ENCODE measurements around the gene ATP10A. TPM values are rescaled to one million over a fixed set of nuclear protein-coding genes. Genes with fewer than 3 reads are reported as not detected.

The ATP10A gene
- polyA plus RNA-seq, 1 of the 3 experiments (the other 2 are of a cell fraction) = not detected

- Histone ChIP-seq H2AFZ (ENCODE audit: low read depth) (no peak overlapping the region), H3K4me1 (ENCODE audit: control insufficient read depth in 1 of 2, insufficient read depth in 2 of 2, low read depth in 1 of 2, low read length in 1 of 2) (no peaks in the 10 kb centered on the region; a peak in 1 of 4 replicates), H3K9ac (no peak overlapping the region), H3K27ac (ENCODE audit: low read depth in 2 of 2, low read length in 1 of 2) (no peak overlapping the region), H3K27me3 (ENCODE audit: insufficient read depth) (no peaks in the 10 kb centered on the region), H3K36me3 (replicated peaks in 1 of 2; ENCODE audit: control insufficient read depth in 1 of 2, insufficient read depth in 2 of 2, low read length in 1 of 2) (no peaks in the 10 kb centered on the region), H3K9me3 (no peaks in the 10 kb centered on the region), H3K4me2 (no peak overlapping the region), H3F3A (replicated peaks; ENCODE audit: insufficient read depth) (no peaks in the 10 kb centered on the region), H3K9me2 (no peaks in the 10 kb centered on the region), H3K79me2 (ENCODE audit: insufficient read depth) (no peaks in the 10 kb centered on the region), H4K20me1 (ENCODE audit: insufficient read depth) (no peaks in the 10 kb centered on the region), H3K4me3 (ENCODE audit: low read depth in 2 of 2, low read length in 1 of 2) (no peak overlapping the region)
- CTCF ChIA-PET = interaction anchor here (1.0 to 1.5 kb wide), 4 partner anchors 26 to 235 kb away, joined by 3 to 4 read pairs (median 4); no protein-coding TSS in a partner anchor
- TF ChIP-seq SMC3 (IDR thresholded peaks at IDR 0.05; ENCODE audit: low read depth, low read length) (no peak), TAF1 (IDR thresholded peaks at IDR 0.05; ENCODE audit: borderline replicate concordance, low read depth, low read length) (no peak), JUND (IDR thresholded peaks at IDR 0.05) (no peak), FOXJ3 (CRISPR knock-in tag; IDR thresholded peaks at IDR 0.05) (no peak), TEAD4 (IDR thresholded peaks at IDR 0.05; ENCODE audit: borderline replicate concordance, insufficient read depth) (no peak)
- no peak for DNase-seq
- whole genome bisulfite sequencing (ENCODE audit: low lambda C conversion rate) = 25% methylated on average over 3 of the region's 3 CpGs
- POLR2A ChIA-PET = no interaction called here
Observed at GRCh38 chr15:25736461-25736860, 126.7 kb downstream of the ATP10A start.

DNA sequence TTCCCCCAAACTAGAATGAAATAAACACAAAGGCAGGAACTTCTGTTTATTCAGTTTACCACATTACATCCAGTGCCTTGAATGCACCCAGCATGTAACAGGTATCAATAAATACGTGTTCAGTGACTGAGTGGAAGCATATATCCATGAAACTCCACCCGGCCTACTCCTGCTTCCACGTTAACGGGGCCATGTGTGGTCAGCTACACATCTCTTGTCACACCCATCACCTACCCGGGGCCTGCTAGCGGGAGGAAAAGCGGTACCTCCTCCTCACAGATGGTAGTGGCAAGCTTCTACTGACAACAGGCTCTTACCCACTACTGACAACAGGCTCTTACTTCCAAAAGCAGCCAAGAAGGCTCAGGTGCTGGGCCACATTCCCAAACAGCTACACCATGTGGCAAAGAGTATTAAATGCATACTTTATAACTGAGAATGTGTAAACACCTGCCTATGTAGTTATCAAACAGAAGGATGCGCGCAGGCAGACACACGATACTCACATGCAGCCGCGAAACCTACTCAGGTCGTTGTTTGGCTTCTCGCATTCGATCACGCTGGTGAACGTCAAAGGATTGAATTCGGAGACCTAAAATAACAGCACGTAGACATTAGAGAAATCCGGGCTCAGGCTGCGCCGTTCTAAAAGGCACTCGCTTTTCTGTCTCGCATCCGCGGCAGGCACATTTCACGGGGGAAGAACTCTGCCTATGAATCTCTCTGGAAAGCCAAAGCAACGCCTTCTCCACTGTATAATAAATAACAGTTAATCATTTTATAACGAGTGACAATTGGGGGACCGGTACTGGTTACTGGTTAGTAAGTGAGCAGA lies 127.4 kb downstream of the ATP10A start:
- Histone ChIP-seq H3K27me3 (ENCODE audit: insufficient read depth) (no peaks in the 10 kb centered on the region), H3K79me2 (ENCODE audit: insufficient read depth) (no peaks in the 10 kb centered on the region), H3K36me3 (replicated peaks in 1 of 2; ENCODE audit: control insufficient read depth in 1 of 2, insufficient read depth in 2 of 2, low read length in 1 of 2) (no peaks in the 10 kb centered on the region), H3K27ac (ENCODE audit: low read depth in 2 of 2, low read length in 1 of 2) (no peak overlapping the region), H2AFZ (ENCODE audit: low read depth) (no peak overlapping the region), H3K9me3 (no peaks in the 10 kb centered on the region), H3K9me2 (no peaks in the 10 kb centered on the region), H3K4me3 (ENCODE audit: low read depth in 2 of 2, low read length in 1 of 2) (no peak overlapping the region), H3K4me1 (ENCODE audit: control insufficient read depth in 1 of 2, insufficient read depth in 2 of 2, low read depth in 1 of 2, low read length in 1 of 2) (no peaks in the 10 kb centered on the region; a peak in 1 of 4 replicates), H3F3A (replicated peaks; ENCODE audit: insufficient read depth) (no peaks in the 10 kb centered on the region), H4K20me1 (ENCODE audit: insufficient read depth) (no peaks in the 10 kb centered on the region), H3K9ac (no peak overlapping the region), H3K4me2 (no peak overlapping the region)
- ChIA-PET POLR2A (no interaction called here), CTCF (interaction anchor here (0.6 to 1.5 kb wide), 5 partner anchors 25 to 877 kb away, joined by 3 to 4 read pairs (median 3); no protein-coding TSS in a partner anchor)
- 76% methylated on average over 28 of the region's 30 CpGs for whole genome bisulfite sequencing (ENCODE audit: low lambda C conversion rate)
- no peak for TF ChIP-seq JUND (IDR thresholded peaks at IDR 0.05)
- no peak for TF ChIP-seq SIN3A (IDR thresholded peaks at IDR 0.05; ENCODE audit: borderline replicate concordance, low read depth, low read length)
- no peak for TF ChIP-seq CHD2 (IDR thresholded peaks at IDR 0.05; ENCODE audit: low read length, partially characterized antibody)
- TF ChIP-seq NRF1 (IDR thresholded peaks at IDR 0.05; ENCODE audit: low read depth, low read length) = no peak
- no peak for TF ChIP-seq POLR2AphosphoS5 (IDR thresholded peaks at IDR 0.05; ENCODE audit: low read depth, low read length)
- no peak for TF ChIP-seq USF2 (IDR thresholded peaks at IDR 0.05; ENCODE audit: borderline replicate concordance, low read depth, low read length)
- no peak for TF ChIP-seq YY1 (IDR thresholded peaks at IDR 0.05; ENCODE audit: low read depth)
- TF ChIP-seq SMC3 (IDR thresholded peaks at IDR 0.05; ENCODE audit: low read depth, low read length) = no peak
- no peak for TF ChIP-seq TEAD4 (IDR thresholded peaks at IDR 0.05; ENCODE audit: borderline replicate concordance, insufficient read depth)
- TF ChIP-seq GATA2 (CRISPR knock-in tag; IDR thresholded peaks at IDR 0.05) = no peak
- TF ChIP-seq, protein P1, sequence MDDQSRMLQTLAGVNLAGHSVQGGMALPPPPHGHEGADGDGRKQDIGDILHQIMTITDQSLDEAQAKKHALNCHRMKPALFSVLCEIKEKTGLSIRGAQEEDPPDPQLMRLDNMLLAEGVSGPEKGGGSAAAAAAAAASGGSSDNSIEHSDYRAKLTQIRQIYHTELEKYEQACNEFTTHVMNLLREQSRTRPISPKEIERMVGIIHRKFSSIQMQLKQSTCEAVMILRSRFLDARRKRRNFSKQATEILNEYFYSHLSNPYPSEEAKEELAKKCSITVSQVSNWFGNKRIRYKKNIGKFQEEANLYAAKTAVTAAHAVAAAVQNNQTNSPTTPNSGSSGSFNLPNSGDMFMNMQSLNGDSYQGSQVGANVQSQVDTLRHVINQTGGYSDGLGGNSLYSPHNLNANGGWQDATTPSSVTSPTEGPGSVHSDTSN (IDR thresholded peaks at IDR 0.05) = no peak
- no peak for TF ChIP-seq MEF2A (IDR thresholded peaks at IDR 0.05; ENCODE audit: borderline replicate concordance, low read depth)
- TF ChIP-seq ZBTB33 (IDR thresholded peaks at IDR 0.05; ENCODE audit: borderline replicate concordance, low read depth) = no peak
- TF ChIP-seq RAD21 (IDR thresholded peaks at IDR 0.05; ENCODE audit: low read length) = no peak
- no peak for TF ChIP-seq RCOR1 (IDR thresholded peaks at IDR 0.05; ENCODE audit: low read length)
- no peak for DNase-seq
